ENCODE data around the gene CEP135. TPM values are rescaled to one million over a fixed set of nuclear protein-coding genes. Genes with fewer than 3 reads are reported as not detected.

Gene CEP135
- total RNA-seq, 1 experiment from 2014 or later: 13.9 TPM

DNA sequence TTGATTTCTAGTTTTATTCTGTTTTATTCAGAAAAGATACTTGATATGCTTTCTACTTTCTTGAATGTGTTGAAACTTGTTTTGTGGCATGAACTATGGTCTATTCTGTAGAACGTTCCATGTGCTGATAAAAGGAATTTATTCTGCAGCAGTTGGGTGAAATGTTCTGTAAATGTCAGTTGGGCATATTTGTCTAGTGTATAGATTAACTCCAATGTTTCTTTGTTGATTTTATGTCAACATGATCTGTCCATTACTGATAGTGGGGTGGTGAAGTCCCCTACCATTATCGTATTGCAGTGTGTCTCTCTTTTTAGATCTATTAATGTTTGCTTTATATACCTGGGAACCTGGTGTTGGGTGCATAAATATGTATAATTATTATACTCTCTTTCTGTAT lies 55.5 kb downstream of the CEP135 start:
- Histone ChIP-seq H3K27ac (ENCODE audit: insufficient read length, low read depth, low read length) (no peak overlapping the region), H3K4me2 (ENCODE audit: insufficient read depth, insufficient read length, low read length) (no peak overlapping the region), H3K23me2 (ENCODE audit: insufficient read length, low read depth, low read length, poor library complexity, severe bottlenecking) (no peaks in the 10 kb centered on the region), H2BK20ac (ENCODE audit: low read depth, low read length, poor library complexity, severe bottlenecking) (no peak overlapping the region), H3T11ph (ENCODE audit: low read length) (no peak overlapping the region), H3K27me3 (ENCODE audit: insufficient read depth, low read length) (no peaks in the 10 kb centered on the region), H2AFZ (ENCODE audit: low read length) (no peak overlapping the region), H4K20me1 (ENCODE audit: control insufficient read depth, insufficient read depth, insufficient read length) (no peaks in the 10 kb centered on the region), H2BK15ac (ENCODE audit: low read depth, low read length) (no peak overlapping the region), H4K5ac (ENCODE audit: insufficient read length, low read depth, low read length) (no peak overlapping the region), H2AK5ac (ENCODE audit: insufficient read length, low read length) (no peak overlapping the region), H2BK12ac (ENCODE audit: insufficient read length, low read depth, low read length) (no peak overlapping the region), H3K4ac (ENCODE audit: low read depth, low read length) (no peak overlapping the region), H4K91ac (ENCODE audit: insufficient read length, low read depth, low read length) (no peak overlapping the region), H3K9ac (ENCODE audit: extremely low read depth, insufficient read length, low read length) (no peak overlapping the region), H3K14ac (ENCODE audit: insufficient read depth, low read length) (no peak overlapping the region), H3K23ac (ENCODE audit: insufficient read length, low read depth, low read length) (no peak overlapping the region), H3K79me2 (ENCODE audit: insufficient read depth, low read length) (no peaks in the 10 kb centered on the region), H2BK120ac (ENCODE audit: low read depth, low read length, poor library complexity, severe bottlenecking) (no peak overlapping the region), H3K4me1 (ENCODE audit: insufficient read depth, low read length) (no peaks in the 10 kb centered on the region), H3K18ac (ENCODE audit: insufficient read length, low read depth, low read length) (no peak overlapping the region), H2BK5ac (ENCODE audit: insufficient read length, low read length) (no peak overlapping the region), H3K9me3 (ENCODE audit: control insufficient read depth, low read depth, low read length) (no peaks in the 10 kb centered on the region), H3K79me1 (ENCODE audit: insufficient read depth, low read depth, low read length, poor library complexity, severe bottlenecking) (no peaks in the 10 kb centered on the region), H4K8ac (replicated peaks; ENCODE audit: insufficient read length, low read depth, low read length) (no peak overlapping the region), H3K56ac (ENCODE audit: insufficient read length, low read depth, low read length) (no peak overlapping the region)
- DNase-seq: no peak
- Mint-ChIP-seq H3K4me3 (no peak overlapping the region), H3K36me3 (ENCODE audit: insufficient read depth in 1 of 3, low read depth in 3 of 3) (peaks cover 11 to 35% (median 21%) of the 10 kb centered on the region in 3 experiments; a peak in 6 of 7 replicates), H3K4me1 (no peaks in the 10 kb centered on the region), H3K27ac (no peak overlapping the region), H3K9me3 (no peaks in the 10 kb centered on the region), H3K27me3 (ENCODE audit: low read depth) (no peaks in the 10 kb centered on the region)
- TF ChIP-seq, protein P1, sequence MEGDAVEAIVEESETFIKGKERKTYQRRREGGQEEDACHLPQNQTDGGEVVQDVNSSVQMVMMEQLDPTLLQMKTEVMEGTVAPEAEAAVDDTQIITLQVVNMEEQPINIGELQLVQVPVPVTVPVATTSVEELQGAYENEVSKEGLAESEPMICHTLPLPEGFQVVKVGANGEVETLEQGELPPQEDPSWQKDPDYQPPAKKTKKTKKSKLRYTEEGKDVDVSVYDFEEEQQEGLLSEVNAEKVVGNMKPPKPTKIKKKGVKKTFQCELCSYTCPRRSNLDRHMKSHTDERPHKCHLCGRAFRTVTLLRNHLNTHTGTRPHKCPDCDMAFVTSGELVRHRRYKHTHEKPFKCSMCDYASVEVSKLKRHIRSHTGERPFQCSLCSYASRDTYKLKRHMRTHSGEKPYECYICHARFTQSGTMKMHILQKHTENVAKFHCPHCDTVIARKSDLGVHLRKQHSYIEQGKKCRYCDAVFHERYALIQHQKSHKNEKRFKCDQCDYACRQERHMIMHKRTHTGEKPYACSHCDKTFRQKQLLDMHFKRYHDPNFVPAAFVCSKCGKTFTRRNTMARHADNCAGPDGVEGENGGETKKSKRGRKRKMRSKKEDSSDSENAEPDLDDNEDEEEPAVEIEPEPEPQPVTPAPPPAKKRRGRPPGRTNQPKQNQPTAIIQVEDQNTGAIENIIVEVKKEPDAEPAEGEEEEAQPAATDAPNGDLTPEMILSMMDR (conservative IDR thresholded peaks at IDR 0.05): no peak
- WGBS (ENCODE audit: extremely low coverage, insufficient read length, low lambda C conversion rate): no CpG with 5 or more reads among the region's 2 CpGs

Measured in H9 (cell line).